CD14-positive monocyte (primary cell): ENCODE measurements around the gene MAK. TPM values are rescaled to one million over a fixed set of nuclear protein-coding genes. Genes with fewer than 3 reads are reported as not detected.
A peak's percentile ranks its signal among the peaks of the same experiment; 100 is the strongest.

ENCODE experiments used
- DNase-seq, 3 donors: peaks; one replicate each; pipeline ENCODE4 v3.0.0-alpha.2; 2011 to 2022
- H2AFZ ChIP-seq: 2 replicates; pipeline ENCODE4 v1.6.0; 2012; ENCODE audit warnings: mild to moderate bottlenecking, low read depth, low read length, inconsistent platforms; ENCODE audit not compliant: insufficient read depth, poor library complexity, severe bottlenecking
- H3K27ac ChIP-seq, 2 donors: 1 replicate in 1 of 2; 2 replicates in 1 of 2; pipeline ENCODE4 v1.5.1; 2012 to 2013; ENCODE audit warnings: low read length in 2 of 2, control low read depth in 1 of 2, inconsistent platforms in 1 of 2, low read depth in 1 of 2, mild to moderate bottlenecking in 1 of 2
- H3K27me3 ChIP-seq, 2 donors: one replicate each; pipeline versions ENCODE4 v1.6.0 to v1.6.1; 2011 to 2013; ENCODE audit warnings: low read length in 2 of 2; ENCODE audit not compliant: control insufficient read depth in 2 of 2, insufficient read depth in 2 of 2
- H3K36me3 ChIP-seq, 2 donors: replicated peaks in 1 of 2; 1 replicate in 1 of 2; 2 replicates in 1 of 2; pipeline versions ENCODE4 v1.5.1 to v1.6.1; 2012 to 2013; ENCODE audit warnings: low read length in 2 of 2, control low read depth in 1 of 2, inconsistent platforms in 1 of 2, mild to moderate bottlenecking in 1 of 2; ENCODE audit not compliant: insufficient read depth in 2 of 2, control insufficient read depth in 1 of 2
- H3K4me1 ChIP-seq, 2 donors: 1 replicate in 1 of 2; 2 replicates in 1 of 2; pipeline versions ENCODE4 v1.5.1 to v1.6.1; 2012 to 2013; ENCODE audit warnings: low read length in 2 of 2, control low read depth in 1 of 2, inconsistent platforms in 1 of 2, mild to moderate bottlenecking in 1 of 2, moderate library complexity in 1 of 2; ENCODE audit not compliant: insufficient read depth in 2 of 2, control insufficient read depth in 1 of 2
- H3K4me2 ChIP-seq: replicated peaks from 2 replicates; pipeline ENCODE3; 2012; ENCODE audit warnings: low read length, moderate library complexity, mild to moderate bottlenecking; ENCODE audit not compliant: poor library complexity, severe bottlenecking; ENCODE audit errors: extremely low read depth
- H3K4me3 ChIP-seq, 3 experiments: fragments of 200-600 bp in 1 of 3; sonication (generic) in 1 of 3; replicated peaks in 1 of 3; 1 replicate in 2 of 3; 2 replicates in 1 of 3; pipeline ENCODE4 v1.5.1; 2011 to 2013; ENCODE audit warnings: low read length in 3 of 3, mild to moderate bottlenecking in 3 of 3, control low read depth in 2 of 3, low read depth in 2 of 3, inconsistent platforms in 1 of 3, moderate library complexity in 1 of 3
- H3K79me2 ChIP-seq: 2 replicates; pipeline ENCODE4 v1.6.0; 2012; ENCODE audit warnings: mild to moderate bottlenecking, control low read depth, inconsistent platforms, low read length, moderate library complexity; ENCODE audit not compliant: insufficient read depth
- H3K9ac ChIP-seq: 2 replicates; pipeline ENCODE4 v1.6.0; 2017; ENCODE audit warnings: low read length, mild to moderate bottlenecking; ENCODE audit not compliant: insufficient read depth, poor library complexity, severe bottlenecking
- H3K9me3 ChIP-seq, 2 donors: replicated peaks in 1 of 2; 1 replicate in 1 of 2; 2 replicates in 1 of 2; pipeline versions ENCODE4 v1.5.1 to v1.6.1; 2012 to 2013; ENCODE audit warnings: low read length in 2 of 2, control low read depth in 1 of 2; ENCODE audit not compliant: control insufficient read depth in 1 of 2, insufficient read depth in 1 of 2
- H4K20me1 ChIP-seq: 2 replicates; pipeline ENCODE4 v1.6.0; 2012; ENCODE audit warnings: mild to moderate bottlenecking, low read length, control low read depth, moderate library complexity; ENCODE audit not compliant: insufficient read depth
- H3K27ac Mint-ChIP-seq, 7 donors: one replicate each; pipeline ENCODE4 v1.8.0; 2020; ENCODE audit warnings: mild to moderate bottlenecking in 7 of 7, mixed read lengths in 7 of 7, moderate library complexity in 6 of 7, inconsistent platforms in 2 of 7
- H3K27me3 Mint-ChIP-seq, 3 donors: one replicate each; pipeline ENCODE4 v1.8.0; 2021 to 2022; ENCODE audit warnings: low read depth in 3 of 3, mild to moderate bottlenecking in 3 of 3, mixed read lengths in 3 of 3, moderate library complexity in 3 of 3, inconsistent platforms in 1 of 3
- H3K36me3 Mint-ChIP-seq, 2 donors: one replicate each; pipeline ENCODE4 v1.8.0; 2020; ENCODE audit warnings: mixed read lengths in 2 of 2, inconsistent platforms in 1 of 2, mild to moderate bottlenecking in 1 of 2
- H3K4me1 Mint-ChIP-seq: one replicate; pipeline ENCODE4 v1.8.0; 2020; ENCODE audit warnings: mild to moderate bottlenecking, mixed read lengths
- H3K4me3 Mint-ChIP-seq, 2 donors: one replicate each; pipeline ENCODE4 v1.8.0; 2020; ENCODE audit warnings: mild to moderate bottlenecking in 2 of 2, mixed read lengths in 2 of 2, moderate library complexity in 1 of 2
- H3K9me3 Mint-ChIP-seq, 7 donors: one replicate each; pipeline ENCODE4 v1.8.0; 2020 to 2022; ENCODE audit warnings: mixed read lengths in 7 of 7, mild to moderate bottlenecking in 6 of 7, moderate library complexity in 6 of 7, inconsistent platforms in 2 of 7
- CTCF ChIP-seq: fragments of 200-600 bp; IDR thresholded peaks from one replicate; pipeline ENCODE4 v1.8.0; 2022; ENCODE audit warnings: antibody characterized with exemption, mild to moderate bottlenecking
- WGBS: methylation state at CpG from one replicate; pipeline ENCODE4 v1.1.5; 2013; ENCODE audit warnings: missing lambda C conversion rate; ENCODE audit not compliant: insufficient coverage; 5-methylcytosine and 5-hydroxymethylcytosine counted together
- intact Hi-C, 2 donors: fragments of 100-400 bp; cut with micrococcal nuclease; formaldehyde crosslinking; loops; one replicate each; pipeline versions ENCODE4 v1.15.0 to v1.15.1; 2023
- polyA plus RNA-seq, 3 donors: library from polyadenylated mRNA; depleted of rRNA in 1 of 3; unstranded in 2 of 3; stranded (reverse) in 1 of 3; fragments of 300-500 nt in 2 of 3; fragments of >200 nt in 1 of 3; fragmentation: Illumina TruSeq in 2 of 3; gene quantifications; 1 replicate in 2 of 3; 2 replicates in 1 of 3; pipeline ENCODE4 v1.2.3, GENCODE V29; 2012 to 2021

The MAK gene
- polyA plus RNA-seq, 3 donors, result 0.68 to 1.4 (median 0.76) TPM

GRCh38 chr6:10874207-10874606 lies 35.9 kb upstream of the MAK start:
- TF ChIP-seq CTCF, result no peak
- H3K9ac ChIP-seq, result no peak overlapping the region
- H3K4me1 ChIP-seq, result no peaks in the 10 kb centered on the region
- H2AFZ ChIP-seq, result no peak overlapping the region
- Mint-ChIP-seq H3K36me3 (no peaks in the 10 kb centered on the region), H3K27me3 (peaks cover 12 to 29% (median 13%) of the 10 kb centered on the region in 3 donors), H3K4me1 (no peaks in the 10 kb centered on the region), H3K27ac (peak overlapping the region in 1 of 7 donors; percentile 50), H3K4me3 (no peak overlapping the region), H3K9me3 (peaks cover 0 to 9% (median 0%) of the 10 kb centered on the region in 7 donors)
- H3K36me3 ChIP-seq, result no peaks in the 10 kb centered on the region
- DNase-seq, result no peak
- no peak overlapping the region for H3K4me2 ChIP-seq
- WGBS, result 95% methylated on average over 6 of the region's 6 CpGs
- H3K27ac ChIP-seq, result no peak overlapping the region
- no peaks in the 10 kb centered on the region for H4K20me1 ChIP-seq
- H3K4me3 ChIP-seq, result no peak overlapping the region
- H3K9me3 ChIP-seq, result no peaks in the 10 kb centered on the region
- H3K27me3 ChIP-seq, result peaks cover 3% of the 10 kb centered on the region in 2 donors
- intact Hi-C loops, result no loop called here
- H3K79me2 ChIP-seq, result no peaks in the 10 kb centered on the region

GRCh38 chr6:10873374-10873773 lies 35.0 kb upstream of the MAK start:
- Histone ChIP-seq H3K36me3 (no peaks in the 10 kb centered on the region), H3K4me3 (no peak overlapping the region), H3K27me3 (peaks cover 2% of the 10 kb centered on the region in 2 donors), H3K9ac (no peak overlapping the region), H2AFZ (no peak overlapping the region), H3K4me2 (no peak overlapping the region), H3K9me3 (no peaks in the 10 kb centered on the region), H3K79me2 (no peaks in the 10 kb centered on the region), H3K27ac (no peak overlapping the region), H3K4me1 (no peaks in the 10 kb centered on the region), H4K20me1 (no peaks in the 10 kb centered on the region)
- Mint-ChIP-seq H3K9me3 (peaks cover 0 to 7% (median 0%) of the 10 kb centered on the region in 7 donors), H3K36me3 (no peaks in the 10 kb centered on the region), H3K27ac (no peak overlapping the region), H3K4me1 (no peaks in the 10 kb centered on the region), H3K4me3 (no peak overlapping the region), H3K27me3 (peaks cover 9 to 22% (median 10%) of the 10 kb centered on the region in 3 donors)
- no peak for DNase-seq
- intact Hi-C loops, result no loop called here
- whole genome bisulfite sequencing, result no CpG with 5 or more reads among the region's 1 CpG
- TF ChIP-seq CTCF, result no peak
